ENCODE data around the gene TAS2R9. TPM values are rescaled to one million over a fixed set of nuclear protein-coding genes. Genes with fewer than 3 reads are reported as not detected.
"Not testable (repeated sequence)": the region's sequence is repeated elsewhere in the genome, so short reads cannot be mapped to it uniquely, and the experiment has no call there.

TAS2R9 gene
- total RNA-seq (2014; rRNA removed; shearing (Covaris generic)): not detected in 2 replicates
- not detected in 2 replicates for polyA plus RNA-seq (2015; cell fraction: cytosol; rRNA removed)
- not detected in 2 replicates for polyA plus RNA-seq (2015; cell fraction: nucleus; rRNA removed)

GRCh38 chr12:10810068-10810467 is at the start of gene TAS2R9:
TSS of gene TAS2R9 (minus strand) at chr12:10810168. CDS start at chr12:10810075, 93 bp downstream.
- no peak for DNase-seq (ENCODE audit: low read depth, low spot score)
- in situ Hi-C loops (cut with HindIII; ENCODE audit: low pct_unique_long_range_greater_than_20kb, low sequenced_read_pairs): no loop called here

- in situ Hi-C loops (cut with HindIII; ENCODE audit: low pct_unique_long_range_greater_than_20kb, low sequenced_read_pairs): no loop called here
- DNase-seq (ENCODE audit: low read depth, low spot score): no peak
Measured at GRCh38 chr12:10855807-10856206, 45.8 kb upstream of the TAS2R9 start.

GRCh38 chr12:10853776-10854175 is 43.8 kb upstream of the TAS2R9 start:
- in situ Hi-C loops (cut with HindIII; ENCODE audit: low pct_unique_long_range_greater_than_20kb, low sequenced_read_pairs): no loop called here
- no peak for DNase-seq (ENCODE audit: low read depth, low spot score)

- DNase-seq (ENCODE audit: low read depth, low spot score): no peak
- in situ Hi-C loops (cut with HindIII; ENCODE audit: low pct_unique_long_range_greater_than_20kb, low sequenced_read_pairs): no loop called here
Measured at GRCh38 chr12:10851243-10851858, 41.4 kb upstream of the TAS2R9 start.

GRCh38 chr12:10849425-10849878 is 39.5 kb upstream of the TAS2R9 start, which contains the start of gene PRR4:
TSS of gene PRR4 (minus strand) at chr12:10849475. CDS start at chr12:10849437, 38 bp downstream.
- in situ Hi-C loops (cut with HindIII; ENCODE audit: low pct_unique_long_range_greater_than_20kb, low sequenced_read_pairs): no loop called here
- peak; percentile 73 for DNase-seq (ENCODE audit: low read depth, low spot score)

GRCh38 chr12:10847744-10848143 is 37.8 kb upstream of the TAS2R9 start:
- DNase-seq (ENCODE audit: low read depth, low spot score): no peak
- in situ Hi-C loops (cut with HindIII; ENCODE audit: low pct_unique_long_range_greater_than_20kb, low sequenced_read_pairs): no loop called here

GRCh38 chr12:10842862-10843261 is 32.9 kb upstream of the TAS2R9 start:
- DNase-seq (ENCODE audit: low read depth, low spot score): no peak
- in situ Hi-C loops (cut with HindIII; ENCODE audit: low pct_unique_long_range_greater_than_20kb, low sequenced_read_pairs): no loop called here

GRCh38 chr12:10838461-10838860 is 28.5 kb upstream of the TAS2R9 start:
- no peak for DNase-seq (ENCODE audit: low read depth, low spot score)
- in situ Hi-C loops (cut with HindIII; ENCODE audit: low pct_unique_long_range_greater_than_20kb, low sequenced_read_pairs): no loop called here

- in situ Hi-C loops (cut with HindIII; ENCODE audit: low pct_unique_long_range_greater_than_20kb, low sequenced_read_pairs): no loop called here
- no peak for DNase-seq (ENCODE audit: low read depth, low spot score)
Measured at GRCh38 chr12:10829994-10830393, 20.0 kb upstream of the TAS2R9 start.

GRCh38 chr12:10826258-10826657 is 16.3 kb upstream of the TAS2R9 start, which contains the start of gene TAS2R10:
TSS of gene TAS2R10 (minus strand) at chr12:10826358. CDS start at chr12:10826269, 89 bp downstream.
- in situ Hi-C loops (cut with HindIII; ENCODE audit: low pct_unique_long_range_greater_than_20kb, low sequenced_read_pairs): no loop called here
- DNase-seq (ENCODE audit: low read depth, low spot score): no peak

GRCh38 chr12:10824957-10825356 is 15.0 kb upstream of the TAS2R9 start:
- in situ Hi-C loops (cut with HindIII; ENCODE audit: low pct_unique_long_range_greater_than_20kb, low sequenced_read_pairs): no loop called here

GRCh38 chr12:10811883-10812536 is 2.0 kb upstream of the TAS2R9 start:
- DNase-seq (ENCODE audit: low read depth, low spot score): no peak
- in situ Hi-C loops (cut with HindIII; ENCODE audit: low pct_unique_long_range_greater_than_20kb, low sequenced_read_pairs): no loop called here

More at GRCh38 chr12:10824957-10825356, 15.0 kb upstream of the TAS2R9 start:
- no peak for DNase-seq (ENCODE audit: low read depth, low spot score)

GRCh38 chr12:10807186-10807585 is 2.8 kb downstream of the TAS2R9 start, which contains the start of gene TAS2R8:
TSS of gene TAS2R8 (minus strand) at chr12:10807286. CDS start at chr12:10806980, 306 bp downstream.
- no peak for DNase-seq (ENCODE audit: low read depth, low spot score)
- in situ Hi-C loops (cut with HindIII; ENCODE audit: low pct_unique_long_range_greater_than_20kb, low sequenced_read_pairs): no loop called here

- no peak for DNase-seq (ENCODE audit: low read depth, low spot score)
- in situ Hi-C loops (cut with HindIII; ENCODE audit: low pct_unique_long_range_greater_than_20kb, low sequenced_read_pairs): no loop called here
Measured at GRCh38 chr12:10802587-10802986, 7.4 kb downstream of the TAS2R9 start, which contains the start of gene TAS2R7. TSS of gene TAS2R7 (minus strand) at chr12:10802627. CDS start at chr12:10802570, 57 bp downstream.

GRCh38 chr12:10801741-10802140 is 8.2 kb downstream of the TAS2R9 start:
- in situ Hi-C loops (cut with HindIII; ENCODE audit: low pct_unique_long_range_greater_than_20kb, low sequenced_read_pairs): no loop called here
- no peak for DNase-seq (ENCODE audit: low read depth, low spot score)

GRCh38 chr12:10794222-10794621 is 15.7 kb downstream of the TAS2R9 start:
- DNase-seq (ENCODE audit: low read depth, low spot score): no peak
- in situ Hi-C loops (cut with HindIII; ENCODE audit: low pct_unique_long_range_greater_than_20kb, low sequenced_read_pairs): no loop called here

- DNase-seq (ENCODE audit: low read depth, low spot score); in situ Hi-C loops (cut with HindIII; ENCODE audit: low pct_unique_long_range_greater_than_20kb, low sequenced_read_pairs): not testable (repeated sequence)
Measured at GRCh38 chr12:10791769-10792168, 18.2 kb downstream of the TAS2R9 start.

GRCh38 chr12:10783252-10783651 is 26.7 kb downstream of the TAS2R9 start:
- DNase-seq (ENCODE audit: low read depth, low spot score): no peak
- in situ Hi-C loops (cut with HindIII; ENCODE audit: low pct_unique_long_range_greater_than_20kb, low sequenced_read_pairs): no loop called here

All from SK-MEL-5 (cell line).